HG02938 (cell line): ENCODE data around the gene LYL1.
A peak's percentile ranks its signal among the peaks of the same experiment; 100 is the strongest.

Source experiments
- ATAC-seq: cut with Tn5 transposase; IDR thresholded peaks from one replicate; pipeline ENCODE4 v1.9.1; 2021; ENCODE audit warnings: mild to moderate bottlenecking, moderate library complexity; ENCODE audit not compliant: unreplicated experiment

The LYL1 gene

GRCh38 chr19:13130886-13131490, 28.3 kb upstream of the LYL1 start:
- no peak for ATAC-seq

GRCh38 chr19:13129384-13129783, 26.7 kb upstream of the LYL1 start:
- no peak for ATAC-seq

- no peak for ATAC-seq
These were observed 25.9 kb upstream of the LYL1 start for GRCh38 chr19:13128583-13128982.

- ATAC-seq = no peak
These were observed 25.3 kb upstream of the LYL1 start for GRCh38 chr19:13127811-13128575.

GRCh38 chr19:13127051-13127450, 24.4 kb upstream of the LYL1 start:
- ATAC-seq = no peak

GRCh38 chr19:13122980-13123957, 20.6 kb upstream of the LYL1 start:
- ATAC-seq = no peak

GRCh38 chr19:13122275-13122878, 19.7 kb upstream of the LYL1 start:
- no peak for ATAC-seq

GRCh38 chr19:13121551-13122274, 19.1 kb upstream of the LYL1 start:
- ATAC-seq = no peak

- ATAC-seq = no peak
These were observed 18.2 kb upstream of the LYL1 start for GRCh38 chr19:13120817-13121216.

GRCh38 chr19:13120031-13120430, 17.4 kb upstream of the LYL1 start:
- ATAC-seq = no peak

- no peak for ATAC-seq
These were observed 17.0 kb upstream of the LYL1 start for GRCh38 chr19:13119627-13120026.

GRCh38 chr19:13118424-13119193, 16.0 kb upstream of the LYL1 start:
- ATAC-seq = no peak

- peak; percentile 54 for ATAC-seq
These were observed 15.2 kb upstream of the LYL1 start, which contains the start of gene NACC1 for GRCh38 chr19:13117772-13118423. TSS of gene NACC1 (plus strand) at chr19:13118264. CDS start at chr19:13135208, 16,944 bp downstream.

GRCh38 chr19:13117176-13117771, 14.6 kb upstream of the LYL1 start:
- ATAC-seq = no peak

- ATAC-seq = peak; percentile 49
These were observed 13.9 kb upstream of the LYL1 start, which contains the start of gene TRMT1 for GRCh38 chr19:13116282-13117175. TSS of gene TRMT1 (minus strand) at chr19:13116740. CDS start at chr19:13116399, 341 bp downstream.

GRCh38 chr19:13115936-13116281, 13.3 kb upstream of the LYL1 start:
- ATAC-seq = no peak

- no peak for ATAC-seq
These were observed 9.9 kb upstream of the LYL1 start for GRCh38 chr19:13112555-13112954.
